Measurements from ENCODE around the gene OSBPL6.

DNA sequence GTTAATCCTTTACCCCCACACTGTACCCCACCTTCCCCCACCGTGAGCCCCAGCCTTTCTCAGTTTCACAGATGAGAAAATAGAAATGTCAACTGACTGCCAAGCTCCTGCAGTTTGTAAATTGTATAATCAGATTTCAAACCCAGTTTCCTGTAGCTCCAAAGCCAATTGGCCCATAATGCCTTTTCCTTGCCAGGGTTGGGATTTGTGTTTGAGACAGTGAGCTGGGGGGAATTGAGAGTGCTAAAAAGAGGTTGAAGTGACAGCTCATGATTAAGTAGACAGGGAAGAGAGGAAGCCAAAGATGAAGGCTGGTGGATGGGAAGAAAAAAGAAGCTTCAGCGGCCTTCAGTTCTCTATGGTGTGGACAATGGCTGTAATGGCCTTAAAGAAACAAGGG, 10.7 kb downstream of the OSBPL6 start:
- TF ChIP-seq, protein P1, sequence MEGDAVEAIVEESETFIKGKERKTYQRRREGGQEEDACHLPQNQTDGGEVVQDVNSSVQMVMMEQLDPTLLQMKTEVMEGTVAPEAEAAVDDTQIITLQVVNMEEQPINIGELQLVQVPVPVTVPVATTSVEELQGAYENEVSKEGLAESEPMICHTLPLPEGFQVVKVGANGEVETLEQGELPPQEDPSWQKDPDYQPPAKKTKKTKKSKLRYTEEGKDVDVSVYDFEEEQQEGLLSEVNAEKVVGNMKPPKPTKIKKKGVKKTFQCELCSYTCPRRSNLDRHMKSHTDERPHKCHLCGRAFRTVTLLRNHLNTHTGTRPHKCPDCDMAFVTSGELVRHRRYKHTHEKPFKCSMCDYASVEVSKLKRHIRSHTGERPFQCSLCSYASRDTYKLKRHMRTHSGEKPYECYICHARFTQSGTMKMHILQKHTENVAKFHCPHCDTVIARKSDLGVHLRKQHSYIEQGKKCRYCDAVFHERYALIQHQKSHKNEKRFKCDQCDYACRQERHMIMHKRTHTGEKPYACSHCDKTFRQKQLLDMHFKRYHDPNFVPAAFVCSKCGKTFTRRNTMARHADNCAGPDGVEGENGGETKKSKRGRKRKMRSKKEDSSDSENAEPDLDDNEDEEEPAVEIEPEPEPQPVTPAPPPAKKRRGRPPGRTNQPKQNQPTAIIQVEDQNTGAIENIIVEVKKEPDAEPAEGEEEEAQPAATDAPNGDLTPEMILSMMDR (IDR thresholded peaks at IDR 0.05; ENCODE audit: low read depth, low read length, poor library complexity, severe bottlenecking) = no peak
- TF ChIP-seq EZH2phosphoT487 (IDR thresholded peaks at IDR 0.05; ENCODE audit: borderline replicate concordance, low read length) = no peak
